Measurements from ENCODE around the gene ALG8.
"Not testable (repeated sequence)": the region's sequence is repeated elsewhere in the genome, so short reads cannot be mapped to it uniquely, and the experiment has no call there.

ALG8 gene

DNA sequence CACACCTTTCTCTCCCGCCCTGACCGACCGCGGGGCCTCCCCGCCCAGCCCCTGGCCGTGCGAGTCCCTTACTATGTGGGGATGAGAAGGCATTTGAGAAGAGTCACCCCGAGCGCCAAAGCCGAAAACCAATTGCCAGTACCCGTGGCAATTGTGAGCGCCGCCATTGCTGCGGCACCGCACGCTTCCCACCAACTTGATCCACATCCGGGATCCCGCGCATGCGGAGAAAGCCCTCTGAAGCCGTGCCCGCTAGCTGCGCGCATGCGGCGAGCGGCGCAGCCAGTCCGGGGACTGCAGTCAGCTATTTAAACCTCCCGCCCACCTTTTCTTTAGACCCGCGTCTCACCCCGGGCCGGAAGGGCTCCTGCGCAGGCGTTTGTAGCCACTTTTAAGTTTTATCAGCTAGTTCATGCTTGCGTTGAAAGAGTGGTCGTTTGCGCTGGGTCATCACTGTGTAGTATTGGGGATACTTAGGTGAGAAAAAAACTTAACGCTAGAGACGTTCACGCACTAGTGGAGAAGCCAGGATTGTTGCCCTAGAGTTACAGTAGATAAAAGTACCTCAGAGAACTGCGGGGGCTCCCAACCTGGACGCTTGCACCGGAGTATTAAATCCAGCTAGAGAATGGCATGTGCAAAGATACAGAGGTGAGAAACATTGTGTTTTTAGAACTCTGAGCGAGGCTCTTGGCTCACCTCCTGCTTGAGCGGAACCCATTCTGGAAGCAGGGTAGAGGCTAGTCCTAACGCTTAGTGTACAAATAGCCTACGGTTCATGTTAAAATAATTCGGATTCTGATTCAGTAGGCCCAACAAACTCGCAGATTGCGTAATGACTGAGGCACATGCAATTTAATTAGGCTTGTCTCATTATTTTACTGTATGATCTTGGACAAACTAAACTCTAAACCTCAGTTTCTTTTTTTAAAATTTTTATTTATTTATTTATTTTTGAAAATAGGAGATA is at the start of gene ALG8:
TSS of gene ALG8 (minus strand) at position 205 of the 970 bp plus-strand sequence. CDS start at position 167, 38 bp downstream.
- peak within 1 kb of the TSS; percentile 97 for H3K9ac ChIP-seq (ENCODE audit: low read length)
- no peaks in the 10 kb centered on the region for H3K27me3 ChIP-seq (ENCODE audit: control insufficient read depth, insufficient read depth, low read length)
- H3K4me1 ChIP-seq (ENCODE audit: control insufficient read depth, low read depth, low read length): peaks cover 3% of the 10 kb centered on the region
- peak within 1 kb of the TSS; percentile 94 for H3K4me3 ChIP-seq (ENCODE audit: low read length)
- no peaks in the 10 kb centered on the region for H3K9me3 ChIP-seq (ENCODE audit: control insufficient read depth, low read depth, low read length)
- peak within 1 kb of the TSS; percentile 83 for H3K27ac ChIP-seq (ENCODE audit: low read length)
- peaks cover 13% of the 10 kb centered on the region for H3K36me3 ChIP-seq (ENCODE audit: control insufficient read depth, low read depth, low read length)

DNA sequence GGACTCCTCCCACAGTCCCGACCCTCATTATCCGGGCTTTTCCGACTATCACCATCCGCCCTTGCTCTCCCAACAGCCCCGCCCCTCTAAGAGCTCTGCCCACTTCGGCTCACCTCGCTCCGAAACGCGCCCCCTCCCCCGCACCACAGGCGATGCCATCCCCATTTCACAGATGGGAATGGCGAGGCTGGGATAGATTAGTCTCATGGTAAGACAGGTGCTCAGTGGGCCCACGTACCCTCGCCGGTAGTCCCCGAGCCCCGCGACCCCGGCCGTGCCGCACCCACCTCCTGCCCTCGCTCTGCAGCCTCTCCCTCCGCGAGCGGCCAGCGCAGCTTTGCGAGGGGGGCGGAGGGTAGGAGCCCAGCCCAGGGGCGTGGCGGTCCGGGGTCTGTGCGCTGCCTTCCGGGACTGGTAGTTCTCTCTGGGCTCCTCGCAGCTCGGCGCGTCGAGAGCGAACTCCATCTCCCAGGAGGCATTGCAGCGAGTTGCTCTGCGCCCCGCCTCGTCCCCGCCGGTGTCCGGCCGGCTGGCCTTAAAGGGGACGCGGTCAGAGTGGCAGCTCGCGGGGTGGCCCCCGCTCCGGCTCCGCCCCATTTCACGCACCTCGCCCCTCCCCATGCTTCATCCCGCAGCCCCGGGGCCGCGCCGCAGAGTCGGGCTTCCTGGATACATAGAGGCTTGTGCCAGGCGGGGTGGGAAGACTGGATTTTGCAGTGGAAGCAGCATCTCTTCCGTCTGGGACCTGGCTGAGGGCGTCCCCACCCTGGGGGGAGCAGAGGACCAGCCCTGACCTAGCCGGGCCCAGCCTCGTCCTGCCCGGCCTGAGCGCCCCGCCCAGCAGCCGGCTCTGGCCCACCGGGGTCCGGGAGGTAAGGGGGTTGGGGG is 49.1 kb upstream of the ALG8 start, which contains the start of the genes KCTD21 and USP35:
TSS of gene KCTD21 (minus strand) at position 341 of the 888 bp plus-strand sequence. CDS start 14,072 bp downstream, outside the sequence.
TSS of gene USP35 (plus strand) at position 634 of the 888 bp plus-strand sequence. CDS start 7,327 bp downstream, outside the sequence.
- H3K27ac ChIP-seq (ENCODE audit: low read length): no peak within 1 kb of the TSS

DNA sequence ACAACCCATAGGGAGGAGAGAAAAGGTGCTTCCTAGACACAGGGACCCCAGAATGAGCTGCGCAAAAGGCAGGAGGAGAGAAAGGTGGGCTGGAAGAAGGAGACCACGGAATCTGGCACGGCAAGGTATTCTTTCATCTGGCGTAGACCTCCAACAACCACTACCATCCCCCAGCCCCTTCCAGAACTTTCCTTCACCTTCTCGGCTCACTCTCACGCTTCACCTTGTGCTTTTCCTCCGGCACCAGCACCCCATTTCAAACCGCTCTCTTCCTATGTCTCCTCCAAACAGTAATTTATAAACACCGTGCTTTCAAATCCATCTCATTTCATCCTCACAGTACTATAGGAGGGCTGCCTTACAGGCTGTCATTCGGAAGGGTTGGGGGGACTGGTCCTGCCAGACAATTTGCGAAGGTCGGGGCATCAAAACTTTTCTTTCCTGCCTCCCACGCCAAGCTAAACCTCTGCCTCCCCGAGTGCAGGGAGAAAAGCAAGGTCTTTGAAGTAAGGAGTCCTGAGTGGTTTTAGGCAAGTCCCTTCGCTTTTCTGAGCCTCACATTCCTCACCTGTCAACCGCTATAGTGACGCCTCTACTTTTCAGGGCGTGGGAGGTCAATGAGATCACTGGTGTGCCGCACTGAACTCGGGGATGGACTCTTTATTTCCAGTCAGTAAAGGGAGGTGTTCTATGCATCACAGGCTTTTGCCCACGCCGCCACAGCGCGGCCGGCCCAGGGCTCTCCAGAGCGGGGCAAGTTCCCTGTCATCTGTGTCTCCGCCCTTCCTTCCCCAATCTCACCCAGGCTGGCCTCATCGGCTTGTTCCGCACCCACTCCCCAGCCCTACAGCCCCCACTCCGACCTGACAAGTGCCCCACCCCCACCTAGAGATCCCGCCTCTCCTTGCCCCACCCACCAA is 48.2 kb upstream of the ALG8 start:
- peaks cover 4% of the 10 kb centered on the region for H3K4me1 ChIP-seq (ENCODE audit: control insufficient read depth, low read depth, low read length)
- H3K4me3 ChIP-seq (ENCODE audit: low read length): peak overlapping the region; percentile 90
- no peaks in the 10 kb centered on the region for H3K36me3 ChIP-seq (ENCODE audit: control insufficient read depth, low read depth, low read length)
- peak overlapping the region; percentile 6 for H3K9ac ChIP-seq (ENCODE audit: low read length)
- no peaks in the 10 kb centered on the region for H3K9me3 ChIP-seq (ENCODE audit: control insufficient read depth, low read depth, low read length)
- no peak overlapping the region for H3K27ac ChIP-seq (ENCODE audit: low read length)
- H3K27me3 ChIP-seq (ENCODE audit: control insufficient read depth, insufficient read depth, low read length): no peaks in the 10 kb centered on the region

More for the DNA sequence above, 49.1 kb upstream of the ALG8 start, which contains the start of the genes KCTD21 and USP35:
- Histone ChIP-seq H3K4me1 (ENCODE audit: control insufficient read depth, low read depth, low read length) (peaks cover 4% of the 10 kb centered on the region), H3K9me3 (ENCODE audit: control insufficient read depth, low read depth, low read length) (no peaks in the 10 kb centered on the region), H3K27me3 (ENCODE audit: control insufficient read depth, insufficient read depth, low read length) (no peaks in the 10 kb centered on the region), H3K9ac (ENCODE audit: low read length) (peak within 1 kb of the TSS; percentile 38), H3K4me3 (ENCODE audit: low read length) (peak within 1 kb of the TSS; percentile 90), H3K36me3 (ENCODE audit: control insufficient read depth, low read depth, low read length) (no peaks in the 10 kb centered on the region)

DNA sequence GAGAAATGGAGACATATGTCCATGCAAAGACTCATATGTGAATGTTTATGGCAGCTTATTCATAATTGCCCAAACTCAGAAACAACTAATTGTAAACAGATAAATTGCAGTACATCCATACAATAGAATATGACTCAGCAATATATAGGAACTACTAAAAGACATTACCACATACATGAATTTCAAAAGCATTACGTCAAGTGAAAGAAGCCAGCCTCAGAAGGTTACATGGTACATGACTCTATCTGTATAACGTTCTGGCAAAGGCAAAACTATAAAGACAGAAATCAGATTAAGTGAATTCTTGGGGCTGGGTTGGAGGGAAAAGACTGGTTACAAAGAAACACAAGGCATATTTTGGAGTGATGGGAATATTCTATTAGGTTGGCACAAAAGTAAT is 41.8 kb upstream of the ALG8 start:
- no peaks in the 10 kb centered on the region for H3K9me3 ChIP-seq (ENCODE audit: control insufficient read depth, low read depth, low read length)
- no peaks in the 10 kb centered on the region for H3K4me1 ChIP-seq (ENCODE audit: control insufficient read depth, low read depth, low read length)
- no peaks in the 10 kb centered on the region for H3K27me3 ChIP-seq (ENCODE audit: control insufficient read depth, insufficient read depth, low read length)
- H3K4me3 ChIP-seq (ENCODE audit: low read length): no peak overlapping the region
- no peaks in the 10 kb centered on the region for H3K36me3 ChIP-seq (ENCODE audit: control insufficient read depth, low read depth, low read length)
- H3K9ac ChIP-seq (ENCODE audit: low read length): no peak overlapping the region
- no peak overlapping the region for H3K27ac ChIP-seq (ENCODE audit: low read length)

DNA sequence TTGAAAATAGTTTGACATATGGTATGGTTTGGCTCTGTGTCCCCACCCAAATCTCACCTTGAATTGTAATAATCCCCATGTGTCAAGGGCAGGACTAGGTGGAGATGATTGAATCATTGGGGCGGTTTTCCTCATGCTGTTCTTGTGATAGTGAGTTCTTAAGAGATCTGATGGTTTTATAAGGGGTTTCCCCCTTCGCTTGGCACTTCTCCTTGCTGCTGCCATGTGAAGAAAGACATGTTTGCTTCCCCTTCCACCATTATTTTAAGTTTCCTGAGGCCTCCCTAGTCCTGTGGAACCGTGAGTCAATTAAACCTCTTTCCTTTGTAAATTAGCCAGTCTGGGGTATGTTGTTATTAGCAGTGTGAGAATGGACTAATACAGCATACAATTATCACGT is 41.3 kb upstream of the ALG8 start:
- Histone ChIP-seq H3K27me3 (ENCODE audit: control insufficient read depth, insufficient read depth, low read length) (no peaks in the 10 kb centered on the region), H3K9ac (ENCODE audit: low read length) (no peak overlapping the region), H3K9me3 (ENCODE audit: control insufficient read depth, low read depth, low read length) (no peaks in the 10 kb centered on the region), H3K27ac (ENCODE audit: low read length) (no peak overlapping the region), H3K4me3 (ENCODE audit: low read length) (no peak overlapping the region), H3K4me1 (ENCODE audit: control insufficient read depth, low read depth, low read length) (no peaks in the 10 kb centered on the region), H3K36me3 (ENCODE audit: control insufficient read depth, low read depth, low read length) (no peaks in the 10 kb centered on the region)

DNA sequence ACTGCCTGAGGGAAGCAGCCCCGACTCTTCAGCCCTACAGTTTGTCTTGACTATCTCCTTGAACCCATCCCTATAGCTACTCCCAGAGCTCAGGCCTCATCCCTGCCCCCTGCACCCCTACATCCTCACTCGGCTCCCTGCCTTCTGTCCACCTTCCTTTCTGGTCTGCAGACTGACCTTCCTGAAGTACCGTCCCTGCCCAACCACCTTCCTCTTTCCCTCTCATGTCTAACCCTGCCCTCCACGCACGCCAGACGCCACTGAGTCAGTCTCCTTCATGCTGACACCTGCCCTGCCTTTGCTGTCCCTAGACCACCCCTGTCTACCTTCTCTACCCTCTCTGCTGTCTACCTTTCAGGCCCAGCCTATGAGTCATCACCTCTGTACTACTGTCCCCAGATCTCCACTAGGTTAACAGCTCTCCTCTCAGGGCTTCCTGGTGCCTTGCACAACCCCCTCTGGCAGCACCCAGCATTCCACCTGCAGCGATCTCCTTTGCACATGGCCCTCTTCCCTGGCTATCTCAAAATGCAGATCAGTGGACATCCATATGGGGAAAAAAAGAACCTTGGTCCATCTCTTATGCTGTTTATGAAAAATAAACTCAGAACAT is 40.1 kb upstream of the ALG8 start:
- Histone ChIP-seq H3K4me3 (ENCODE audit: low read length) (no peak overlapping the region), H3K9me3 (ENCODE audit: control insufficient read depth, low read depth, low read length) (no peaks in the 10 kb centered on the region), H3K9ac (ENCODE audit: low read length) (no peak overlapping the region), H3K27ac (ENCODE audit: low read length) (no peak overlapping the region), H3K4me1 (ENCODE audit: control insufficient read depth, low read depth, low read length) (no peaks in the 10 kb centered on the region), H3K27me3 (ENCODE audit: control insufficient read depth, insufficient read depth, low read length) (no peaks in the 10 kb centered on the region), H3K36me3 (ENCODE audit: control insufficient read depth, low read depth, low read length) (no peaks in the 10 kb centered on the region)

DNA sequence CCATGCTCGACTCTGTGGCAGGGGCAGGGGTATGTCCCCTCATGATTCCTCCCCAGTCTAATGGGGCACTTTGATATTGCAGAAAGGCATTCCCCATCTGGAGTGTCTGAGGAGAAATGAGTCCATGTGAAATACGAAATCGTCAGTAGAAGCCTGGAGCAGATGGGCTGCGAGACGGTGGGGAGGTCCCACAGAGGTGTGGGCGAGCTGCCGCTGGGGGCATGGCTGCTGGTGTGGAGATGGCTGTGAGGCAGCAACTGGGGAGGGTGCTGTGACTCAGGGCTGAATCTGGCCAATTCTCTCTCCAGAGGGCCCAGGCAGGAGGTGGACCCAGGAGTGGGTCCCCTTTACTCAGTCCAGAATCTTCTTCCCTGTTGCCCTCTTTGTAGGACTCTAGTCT is 37.8 kb upstream of the ALG8 start:
- H3K36me3 ChIP-seq (ENCODE audit: control insufficient read depth, low read depth, low read length): no peaks in the 10 kb centered on the region

DNA sequence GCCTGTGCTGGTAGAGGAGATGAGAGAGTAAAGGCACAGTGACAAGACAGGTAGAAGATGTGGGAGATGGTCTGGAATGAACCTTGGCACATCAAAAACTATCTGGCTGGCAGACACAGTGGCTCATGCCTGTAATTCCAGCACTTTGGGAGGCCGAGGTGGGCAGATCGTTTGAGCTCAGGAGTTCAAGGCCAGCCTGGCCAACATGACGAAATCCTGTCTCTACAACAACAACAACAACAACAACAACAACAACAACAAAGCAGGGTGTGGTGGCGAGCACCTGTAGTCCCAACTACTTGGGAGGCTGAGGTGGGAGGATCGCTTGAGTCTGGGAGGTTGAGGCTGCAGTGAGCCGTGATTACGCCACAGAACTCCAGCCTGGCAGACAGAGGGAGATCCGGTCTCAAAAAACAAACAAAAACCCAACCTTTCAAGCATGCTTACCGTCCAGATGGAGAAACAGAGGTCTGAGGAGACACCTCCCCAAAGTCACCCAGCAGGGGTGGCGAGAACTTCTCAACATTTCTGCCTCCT is 37.2 kb upstream of the ALG8 start:
- Histone ChIP-seq H3K36me3 (ENCODE audit: control insufficient read depth, low read depth, low read length) (no peaks in the 10 kb centered on the region), H3K9me3 (ENCODE audit: control insufficient read depth, low read depth, low read length) (no peaks in the 10 kb centered on the region)

More for the DNA sequence above, 37.8 kb upstream of the ALG8 start:
- H3K9me3 ChIP-seq (ENCODE audit: control insufficient read depth, low read depth, low read length): no peaks in the 10 kb centered on the region
- H3K27ac ChIP-seq (ENCODE audit: low read length): no peak overlapping the region
- no peaks in the 10 kb centered on the region for H3K27me3 ChIP-seq (ENCODE audit: control insufficient read depth, insufficient read depth, low read length)
- H3K9ac ChIP-seq (ENCODE audit: low read length): no peak overlapping the region
- no peak overlapping the region for H3K4me3 ChIP-seq (ENCODE audit: low read length)
- H3K4me1 ChIP-seq (ENCODE audit: control insufficient read depth, low read depth, low read length): no peaks in the 10 kb centered on the region

DNA sequence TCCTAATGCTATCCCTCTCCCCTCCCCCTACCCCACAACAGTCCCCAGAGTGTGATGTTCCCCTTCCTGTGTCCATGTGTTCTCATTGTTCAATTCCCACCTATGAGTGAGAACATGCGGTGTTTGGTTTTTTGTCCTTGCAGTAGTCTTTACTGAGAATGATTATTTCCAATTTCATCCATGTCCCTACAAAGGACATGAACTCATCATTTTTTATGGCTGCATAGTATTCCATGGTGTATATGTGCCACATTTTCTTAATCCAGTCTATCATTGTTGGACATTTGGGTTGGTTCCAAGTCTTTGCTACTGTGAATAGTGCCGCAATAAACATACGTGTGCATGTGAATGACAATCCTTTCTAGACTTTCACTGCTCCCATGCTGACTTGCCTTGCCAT is 36.4 kb upstream of the ALG8 start:
- not testable (repeated sequence) for H3K9ac ChIP-seq (ENCODE audit: low read length); H3K9me3 ChIP-seq (ENCODE audit: control insufficient read depth, low read depth, low read length); H3K27me3 ChIP-seq (ENCODE audit: control insufficient read depth, insufficient read depth, low read length); H3K36me3 ChIP-seq (ENCODE audit: control insufficient read depth, low read depth, low read length); H3K4me3 ChIP-seq (ENCODE audit: low read length); H3K4me1 ChIP-seq (ENCODE audit: control insufficient read depth, low read depth, low read length); H3K27ac ChIP-seq (ENCODE audit: low read length)

More for the DNA sequence above, 37.2 kb upstream of the ALG8 start:
- Histone ChIP-seq H3K27ac (ENCODE audit: low read length) (no peak overlapping the region), H3K4me3 (ENCODE audit: low read length) (no peak overlapping the region), H3K4me1 (ENCODE audit: control insufficient read depth, low read depth, low read length) (no peaks in the 10 kb centered on the region), H3K27me3 (ENCODE audit: control insufficient read depth, insufficient read depth, low read length) (no peaks in the 10 kb centered on the region), H3K9ac (ENCODE audit: low read length) (no peak overlapping the region)

DNA sequence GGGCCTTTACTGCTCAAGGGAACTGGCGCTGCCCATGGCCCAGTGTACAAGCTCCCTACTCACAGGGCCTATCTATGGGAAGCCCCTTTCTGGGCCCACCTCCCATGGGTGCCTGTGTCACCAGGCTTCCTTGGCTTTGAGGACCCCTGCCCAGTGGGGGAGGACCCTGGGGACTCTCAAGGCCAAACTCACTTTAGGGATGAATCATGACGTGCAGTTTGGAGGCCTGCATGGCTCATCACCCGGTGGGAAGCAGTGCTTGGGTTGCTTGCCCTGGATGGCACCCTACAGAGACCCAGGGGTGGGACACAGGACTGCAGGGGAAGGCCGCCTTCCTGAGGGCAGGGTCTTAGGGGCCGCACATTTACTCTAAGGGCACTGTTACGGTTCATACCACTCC is 32.5 kb upstream of the ALG8 start:
- Histone ChIP-seq H3K4me1 (ENCODE audit: control insufficient read depth, low read depth, low read length) (no peaks in the 10 kb centered on the region), H3K9me3 (ENCODE audit: control insufficient read depth, low read depth, low read length) (no peaks in the 10 kb centered on the region), H3K4me3 (ENCODE audit: low read length) (no peak overlapping the region), H3K27me3 (ENCODE audit: control insufficient read depth, insufficient read depth, low read length) (no peaks in the 10 kb centered on the region), H3K27ac (ENCODE audit: low read length) (no peak overlapping the region), H3K36me3 (ENCODE audit: control insufficient read depth, low read depth, low read length) (no peaks in the 10 kb centered on the region), H3K9ac (ENCODE audit: low read length) (no peak overlapping the region)
